Measurements from ENCODE around the gene MPRIP.
A peak's percentile ranks its signal among the peaks of the same experiment; 100 is the strongest.
"Not testable (repeated sequence)": the region's sequence is repeated elsewhere in the genome, so short reads cannot be mapped to it uniquely, and the experiment has no call there.

The MPRIP gene

GRCh38 chr17:17134051-17134956, 92.0 kb downstream of the MPRIP start:
- DNase-seq: no peak

DNA sequence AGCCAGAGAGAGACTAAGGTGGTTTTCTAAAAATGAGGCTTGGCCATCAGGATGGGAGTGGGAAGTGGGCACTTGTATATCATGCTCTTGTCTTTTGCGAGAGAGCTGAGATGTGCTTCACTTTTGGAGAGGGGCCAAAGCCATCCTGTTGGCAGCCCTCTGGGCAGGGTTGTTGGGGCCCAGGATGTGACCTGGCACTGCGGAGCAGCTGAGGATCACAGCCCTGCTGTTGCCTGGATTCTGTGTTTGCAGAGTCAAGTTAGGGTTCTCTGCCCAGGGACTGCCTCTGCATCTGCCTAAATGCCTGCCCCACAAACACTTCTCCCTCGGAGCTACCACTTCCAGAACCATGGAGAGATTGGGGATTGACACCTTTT, 92.7 kb downstream of the MPRIP start:
- no peak for DNase-seq

GRCh38 chr17:17136221-17136620, 94.0 kb downstream of the MPRIP start:
- DNase-seq: not testable (repeated sequence)

DNA sequence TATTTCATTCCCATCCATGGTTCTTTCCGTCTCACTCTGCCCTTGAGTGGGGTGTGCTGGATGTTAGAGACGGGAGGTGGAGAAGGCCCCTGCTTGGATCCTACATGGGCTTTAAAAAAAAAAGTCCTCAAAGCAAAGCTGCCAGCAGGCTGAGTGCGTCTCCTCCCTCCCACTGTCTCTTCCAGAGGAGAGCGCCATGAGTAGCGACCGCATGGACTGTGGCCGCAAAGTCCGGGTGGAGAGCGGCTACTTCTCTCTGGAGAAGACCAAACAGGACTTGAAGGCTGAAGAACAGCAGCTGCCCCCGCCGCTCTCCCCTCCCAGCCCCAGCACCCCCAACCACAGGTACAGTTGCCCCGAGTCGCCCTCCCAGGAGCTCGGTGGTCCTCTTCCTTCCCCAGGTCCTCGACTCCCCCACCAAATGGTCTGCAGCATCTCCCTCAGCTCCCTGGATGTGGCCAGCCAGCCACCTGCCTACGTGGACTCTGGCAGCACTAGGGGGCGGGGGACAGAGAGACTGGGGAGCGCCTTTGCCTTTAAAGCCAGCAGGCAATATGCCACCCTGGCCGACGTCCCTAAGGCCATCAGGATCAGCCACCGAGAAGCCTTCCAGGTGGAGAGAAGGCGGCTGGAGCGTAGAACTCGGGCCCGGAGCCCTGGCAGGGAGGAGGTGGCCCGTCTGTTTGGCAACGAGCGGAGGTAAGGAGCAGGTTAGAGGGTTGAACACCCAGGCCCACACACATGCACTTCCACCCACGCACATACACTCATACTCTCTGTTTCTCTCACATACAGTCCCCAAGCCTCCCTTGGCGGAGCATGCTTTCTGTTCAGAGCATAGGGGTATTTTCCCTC, 95.7 kb downstream of the MPRIP start:
- DNase-seq: no peak

GRCh38 chr17:17139972-17140589, 97.8 kb downstream of the MPRIP start:
- no peak for DNase-seq

GRCh38 chr17:17140590-17140980, 98.3 kb downstream of the MPRIP start:
- DNase-seq: peak; percentile 65

DNA sequence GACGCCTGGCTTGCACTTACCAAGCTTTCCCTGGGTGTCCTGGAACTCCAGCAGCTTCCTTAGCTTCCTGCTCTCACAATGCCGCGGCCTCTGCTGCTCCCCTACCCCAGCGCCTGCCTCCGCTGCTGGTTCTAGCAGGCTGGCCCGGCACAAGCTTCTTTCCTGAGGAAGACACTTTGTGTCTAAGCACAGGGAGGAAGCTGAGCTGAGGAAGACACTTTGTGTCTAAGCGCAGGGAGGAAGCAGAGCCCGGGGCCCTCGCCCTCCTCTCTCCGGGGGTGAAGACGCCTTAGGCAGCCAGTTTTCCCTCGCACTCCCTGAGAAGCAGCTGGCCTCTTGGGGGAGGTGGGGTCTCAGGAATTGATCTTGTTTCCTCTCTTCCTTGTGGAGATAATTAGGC, 99.0 kb downstream of the MPRIP start:
- no peak for DNase-seq

GRCh38 chr17:17141860-17142552, 99.7 kb downstream of the MPRIP start:
- DNase-seq: peak; percentile 92

DNA sequence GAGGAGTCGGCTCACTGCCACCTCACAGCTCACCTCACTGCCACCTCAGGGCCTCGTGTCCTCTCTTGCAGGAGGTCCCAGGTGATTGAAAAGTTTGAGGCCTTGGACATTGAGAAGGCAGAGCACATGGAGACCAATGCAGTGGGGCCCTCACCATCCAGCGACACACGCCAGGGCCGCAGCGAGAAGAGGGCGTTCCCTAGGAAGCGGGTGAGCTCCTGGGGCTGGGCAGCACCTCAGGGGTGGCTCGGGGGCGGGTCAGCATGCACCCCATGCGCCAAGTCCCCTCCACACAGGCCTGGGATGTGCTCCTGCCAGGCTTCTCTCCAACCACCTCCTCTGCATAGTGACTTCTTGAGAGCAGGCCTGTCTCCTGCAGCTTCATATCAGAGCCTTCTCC, 100.3 kb downstream of the MPRIP start:
- no peak for DNase-seq

GRCh38 chr17:17143501-17143900, 101.2 kb downstream of the MPRIP start:
- DNase-seq: no peak

DNA sequence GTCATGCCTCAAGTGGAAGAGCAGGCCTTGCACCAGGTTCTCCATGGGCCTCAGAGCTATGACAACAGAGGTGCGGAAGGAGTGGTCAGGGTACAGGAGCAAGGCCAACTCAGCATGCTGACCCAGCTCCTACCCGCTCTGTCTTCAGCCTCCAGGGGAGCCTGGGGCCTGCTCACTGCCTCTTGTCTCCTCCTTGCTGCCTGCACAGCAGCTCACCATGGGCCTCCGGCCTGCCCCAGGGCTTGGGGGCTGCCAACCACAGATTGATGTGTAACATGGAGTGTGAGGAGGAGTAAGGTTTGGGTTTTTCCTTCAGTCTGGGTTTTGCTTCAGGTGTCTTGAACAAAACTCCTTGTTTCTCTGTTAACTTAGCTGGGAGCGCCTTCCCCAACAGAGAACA, 101.8 kb downstream of the MPRIP start:
- DNase-seq: no peak

DNA sequence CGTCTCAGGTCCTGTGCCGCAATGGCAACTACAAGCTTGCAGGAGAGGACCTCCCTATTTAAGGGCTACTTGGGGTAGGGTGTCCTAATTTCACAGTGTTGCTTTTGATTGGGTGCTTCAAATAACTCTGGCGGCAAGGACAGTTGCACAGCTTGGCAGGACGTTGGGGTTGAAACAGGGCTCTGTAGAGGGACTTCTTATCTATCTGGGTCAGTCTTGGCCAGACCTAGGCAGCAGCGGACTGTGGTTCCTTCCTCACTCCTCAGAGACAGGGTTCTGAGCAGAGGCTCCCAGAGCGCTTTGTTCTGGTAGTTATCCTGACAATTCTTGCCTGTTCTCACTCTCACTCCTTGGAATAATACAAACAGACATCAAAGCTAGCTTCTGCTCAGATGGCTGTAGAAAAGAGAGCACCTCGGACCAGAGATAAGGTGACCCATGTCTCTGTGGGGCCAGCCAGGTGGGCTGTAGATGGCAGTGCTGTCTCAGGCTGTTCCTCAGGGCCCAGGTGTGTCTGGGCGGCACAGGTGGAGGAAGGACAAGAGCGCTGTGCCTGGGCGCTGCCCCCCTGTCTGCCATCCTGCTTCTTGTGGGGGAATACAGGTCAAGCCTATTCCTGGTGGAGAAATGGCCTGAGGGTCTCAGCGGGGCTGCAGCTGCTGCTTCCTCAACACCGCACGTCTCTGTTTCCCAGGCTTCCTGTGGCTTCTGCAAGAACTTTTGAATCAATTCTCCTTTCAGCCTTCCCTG, 102.8 kb downstream of the MPRIP start:
- no peak for DNase-seq

- DNase-seq: peak; percentile 68
Measured at GRCh38 chr17:17146786-17147406, 104.6 kb downstream of the MPRIP start.

DNA sequence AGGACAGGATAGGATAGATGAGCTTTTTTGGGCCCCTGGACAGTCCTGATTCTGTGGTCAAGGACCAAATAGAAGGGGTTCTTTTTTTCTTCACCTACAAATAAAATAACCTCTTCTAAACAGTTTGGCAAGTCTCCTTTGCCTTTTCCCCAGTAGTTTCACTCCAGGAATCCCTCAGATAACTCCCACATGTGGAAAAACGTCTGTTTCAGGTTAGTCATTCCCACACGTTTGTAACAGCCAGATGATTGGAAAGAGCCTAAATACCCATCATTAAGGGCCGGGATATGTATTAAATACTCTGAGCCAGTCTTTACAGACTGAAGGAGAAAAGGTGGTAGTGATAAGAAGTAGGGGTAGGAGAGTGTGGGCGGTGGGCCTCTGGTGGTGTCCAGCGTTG, 105.6 kb downstream of the MPRIP start:
- DNase-seq: no peak

GRCh38 chr17:17149520-17150447, 107.5 kb downstream of the MPRIP start:
- no peak for DNase-seq

- DNase-seq: no peak
Measured at GRCh38 chr17:17150448-17150800, 108.2 kb downstream of the MPRIP start.

- DNase-seq: no peak
Measured at GRCh38 chr17:17151055-17151454, 108.8 kb downstream of the MPRIP start.

DNA sequence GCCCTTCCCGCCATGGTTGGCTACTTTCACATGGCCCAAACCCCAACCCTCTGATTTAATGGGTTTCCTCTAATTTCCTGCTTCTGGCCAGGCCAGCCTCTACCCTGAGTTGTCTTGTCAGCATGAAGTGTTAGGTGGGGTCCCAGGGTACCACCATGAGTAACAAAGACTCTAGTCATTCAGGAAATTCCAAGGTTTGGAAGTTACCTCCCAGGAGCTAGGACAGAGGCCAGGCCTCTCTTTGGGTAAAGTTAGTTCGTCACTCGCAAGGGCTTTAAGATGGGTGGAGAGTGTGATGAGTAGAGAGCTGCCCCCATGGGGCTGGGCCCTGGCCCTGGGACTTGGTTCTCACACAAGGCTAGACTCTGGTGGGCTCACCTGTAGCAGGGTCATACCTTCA, 109.3 kb downstream of the MPRIP start:
- DNase-seq: no peak

DNA sequence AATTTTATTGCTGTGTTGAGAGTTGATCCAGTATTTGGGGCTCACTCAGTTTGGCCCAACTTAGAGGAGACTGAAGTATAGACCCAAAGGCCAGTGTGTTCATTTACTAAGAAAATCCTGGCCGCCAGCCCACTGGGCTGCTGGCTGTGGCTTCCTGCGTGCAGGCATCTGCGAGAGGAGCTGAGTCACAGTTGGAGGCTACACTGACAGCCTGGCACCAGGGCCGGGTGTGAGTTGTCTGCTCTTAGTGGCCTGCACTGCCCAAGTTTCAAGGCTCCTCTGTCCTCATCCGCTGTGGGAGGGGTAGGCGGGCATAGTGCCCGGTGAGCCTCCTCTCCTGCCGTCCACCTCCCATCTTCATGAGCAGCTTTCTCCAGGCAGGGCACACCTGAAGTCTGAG, 109.7 kb downstream of the MPRIP start:
- DNase-seq: peak; percentile 74

- DNase-seq: no peak
Measured at GRCh38 chr17:17152385-17152784, 110.1 kb downstream of the MPRIP start.

DNA sequence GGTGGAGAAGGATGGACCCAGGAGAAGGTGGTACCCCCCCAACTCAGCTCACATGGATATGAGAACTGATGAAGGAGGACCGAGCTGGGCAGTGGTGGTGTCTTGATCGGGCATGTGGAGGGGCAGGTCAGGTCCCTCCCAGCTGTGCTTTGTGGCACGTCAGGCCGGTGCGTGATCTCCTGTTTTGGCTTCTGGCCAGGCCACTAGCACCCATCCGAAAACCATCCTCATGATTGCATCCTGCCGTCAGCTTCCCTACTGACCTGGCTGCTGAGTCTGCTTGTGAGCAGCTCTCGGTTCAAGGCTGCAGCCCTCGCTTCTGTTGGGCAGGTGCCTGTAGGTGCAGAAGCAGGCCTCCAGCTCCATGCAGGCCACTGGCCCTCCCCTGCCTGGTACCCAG, 110.8 kb downstream of the MPRIP start:
- no peak for DNase-seq
